AG10803 (cell line): ENCODE results near the gene SHANK2.
"Not testable (repeated sequence)": the region's sequence is repeated elsewhere in the genome, so short reads cannot be mapped to it uniquely, and the experiment has no call there.

Experiments used
- DNase-seq: peaks from one replicate; pipeline ENCODE4 v3.0.0; 2010; ENCODE audit warnings: low read depth
- H3K4me3 ChIP-seq: 2 replicates; pipeline ENCODE4 v1.5.1; 2011; ENCODE audit warnings: mild to moderate bottlenecking, low read length, control low read depth
- CTCF ChIP-seq: conservative IDR thresholded peaks from 2 replicates; pipeline ENCODE4 v1.5.1; 2011; ENCODE audit warnings: mild to moderate bottlenecking, low read length, control low read depth, inconsistent platforms

Gene SHANK2

GRCh38 chr11:71238941-71239340, 13.4 kb downstream of the SHANK2 start:
- H3K4me3 ChIP-seq: no peak overlapping the region
- TF ChIP-seq CTCF: no peak
- DNase-seq: no peak

- TF ChIP-seq CTCF: no peak
- no peak for DNase-seq
Observed at GRCh38 chr11:71238285-71238875, 14.0 kb downstream of the SHANK2 start.

GRCh38 chr11:71237853-71238252, 14.5 kb downstream of the SHANK2 start:
- DNase-seq: no peak
- no peak overlapping the region for H3K4me3 ChIP-seq
- no peak for TF ChIP-seq CTCF

More at GRCh38 chr11:71238285-71238875, 14.0 kb downstream of the SHANK2 start:
- no peak overlapping the region for H3K4me3 ChIP-seq

GRCh38 chr11:71236836-71237475, 15.4 kb downstream of the SHANK2 start:
- DNase-seq: no peak
- no peak for TF ChIP-seq CTCF
- no peak overlapping the region for H3K4me3 ChIP-seq

- DNase-seq: no peak
- no peak for TF ChIP-seq CTCF
- no peak overlapping the region for H3K4me3 ChIP-seq
Observed at GRCh38 chr11:71235719-71236118, 16.7 kb downstream of the SHANK2 start.

- not testable (repeated sequence) for H3K4me3 ChIP-seq, DNase-seq
Observed at GRCh38 chr11:71233896-71234852, 18.2 kb downstream of the SHANK2 start.

- H3K4me3 ChIP-seq: no peak overlapping the region
- TF ChIP-seq CTCF: no peak
- DNase-seq: no peak
Observed at GRCh38 chr11:71232364-71232763, 20.0 kb downstream of the SHANK2 start.
